ENCODE data around the gene SEMA4A. TPM values are rescaled to one million over a fixed set of nuclear protein-coding genes. Genes with fewer than 3 reads are reported as not detected.
"Not testable (repeated sequence)": the region's sequence is repeated elsewhere in the genome, so short reads cannot be mapped to it uniquely, and the experiment has no call there.

Gene SEMA4A
- total RNA-seq, 4 donors from 2014 or later: 3.1 to 8.2 (median 4.1) TPM; not detected in 1

DNA sequence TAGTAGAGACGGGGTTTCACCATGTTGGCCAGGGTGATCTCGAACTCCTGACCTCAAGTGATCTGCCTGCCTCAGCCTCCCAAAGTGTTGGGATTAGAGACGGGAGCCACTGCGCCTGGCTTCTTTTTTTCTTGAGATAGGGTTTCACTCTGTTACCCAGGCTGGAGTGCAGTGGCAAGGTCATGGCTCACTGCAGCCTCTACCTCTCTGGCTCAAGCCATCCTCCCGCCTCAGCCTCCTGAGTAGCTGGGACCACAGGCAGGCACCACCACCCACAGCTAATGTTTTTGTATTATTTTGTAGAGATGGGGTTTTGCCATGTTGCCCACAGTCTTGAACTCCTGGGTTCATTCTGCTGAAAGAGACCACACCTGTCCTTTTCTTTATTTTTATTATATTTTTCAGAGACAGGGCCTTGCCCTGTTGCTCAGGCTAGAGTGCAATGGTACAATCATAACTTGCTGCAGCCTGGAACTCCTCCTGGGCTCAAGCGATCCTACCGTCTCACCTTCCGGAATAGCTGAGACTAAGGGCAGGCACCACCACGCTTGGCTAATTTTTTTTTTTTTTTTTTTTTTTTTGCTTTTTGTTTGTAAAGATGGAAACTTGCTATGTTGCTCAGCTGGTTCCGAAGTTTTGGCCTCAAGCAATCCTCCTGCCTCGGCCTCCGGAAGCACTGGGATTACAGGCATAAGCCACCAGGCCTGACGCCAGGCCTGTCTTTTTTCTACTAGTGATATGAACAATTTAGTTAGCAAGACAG is 35.8 kb upstream of the SEMA4A start:
- peaks cover 16 to 34% of the 10 kb centered on the region in 2 donors for H3K4me1 ChIP-seq
- TF ChIP-seq, protein P1, sequence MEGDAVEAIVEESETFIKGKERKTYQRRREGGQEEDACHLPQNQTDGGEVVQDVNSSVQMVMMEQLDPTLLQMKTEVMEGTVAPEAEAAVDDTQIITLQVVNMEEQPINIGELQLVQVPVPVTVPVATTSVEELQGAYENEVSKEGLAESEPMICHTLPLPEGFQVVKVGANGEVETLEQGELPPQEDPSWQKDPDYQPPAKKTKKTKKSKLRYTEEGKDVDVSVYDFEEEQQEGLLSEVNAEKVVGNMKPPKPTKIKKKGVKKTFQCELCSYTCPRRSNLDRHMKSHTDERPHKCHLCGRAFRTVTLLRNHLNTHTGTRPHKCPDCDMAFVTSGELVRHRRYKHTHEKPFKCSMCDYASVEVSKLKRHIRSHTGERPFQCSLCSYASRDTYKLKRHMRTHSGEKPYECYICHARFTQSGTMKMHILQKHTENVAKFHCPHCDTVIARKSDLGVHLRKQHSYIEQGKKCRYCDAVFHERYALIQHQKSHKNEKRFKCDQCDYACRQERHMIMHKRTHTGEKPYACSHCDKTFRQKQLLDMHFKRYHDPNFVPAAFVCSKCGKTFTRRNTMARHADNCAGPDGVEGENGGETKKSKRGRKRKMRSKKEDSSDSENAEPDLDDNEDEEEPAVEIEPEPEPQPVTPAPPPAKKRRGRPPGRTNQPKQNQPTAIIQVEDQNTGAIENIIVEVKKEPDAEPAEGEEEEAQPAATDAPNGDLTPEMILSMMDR (IDR thresholded peaks at IDR 0.05): no peak
- TF ChIP-seq POLR2A (IDR thresholded peaks at IDR 0.05): no peak
- H3K9me3 ChIP-seq: no peaks in the 10 kb centered on the region
- H3K4me3 ChIP-seq: peak overlapping the region; percentile 82 to 96
- H3K27ac ChIP-seq: peak overlapping the region; percentile 97 to 99
- intact Hi-C loops (cut with DNase I; ENCODE audit: low total_unique reads): no loop called here
- H3K36me3 ChIP-seq: no peaks in the 10 kb centered on the region
- no peak for DNase-seq
- no peaks in the 10 kb centered on the region for H3K27me3 ChIP-seq

DNA sequence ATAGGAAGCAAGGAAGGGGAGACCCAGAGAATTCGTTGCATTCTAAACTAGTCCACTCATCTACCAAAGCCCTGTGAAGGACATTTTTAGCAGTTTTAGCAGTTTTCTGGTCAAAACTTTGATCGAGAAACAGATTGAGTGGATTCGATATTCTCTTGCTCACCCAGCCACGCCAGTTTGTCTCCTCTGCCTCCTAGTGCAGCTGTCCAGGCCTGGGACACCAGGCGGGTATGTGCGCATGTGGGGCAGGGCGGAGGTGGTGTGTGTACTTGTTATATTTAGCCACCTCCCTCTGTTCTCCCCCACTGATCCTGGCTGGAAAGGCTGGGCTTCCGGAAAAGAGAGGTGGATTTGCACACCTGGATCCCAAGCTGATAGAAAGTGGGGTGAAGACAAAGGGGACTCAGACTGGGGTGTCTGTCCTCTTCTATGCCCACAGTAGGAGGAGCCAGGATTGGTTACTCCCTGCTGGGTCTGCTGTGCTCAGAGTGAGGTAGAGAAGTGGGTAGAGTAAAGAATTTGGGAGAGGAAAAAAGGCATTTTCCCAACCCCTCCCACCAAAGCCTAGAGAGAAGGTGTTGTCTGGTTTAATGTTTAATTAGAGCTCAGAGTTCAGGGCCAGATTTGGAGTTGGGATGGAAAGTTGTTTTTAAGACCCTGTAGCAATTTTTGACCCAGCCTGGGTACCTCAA is 35.1 kb upstream of the SEMA4A start:
- H3K4me1 ChIP-seq: peaks cover 19 to 31% of the 10 kb centered on the region in 2 donors
- intact Hi-C loops (cut with DNase I; ENCODE audit: low total_unique reads): no loop called here
- no peaks in the 10 kb centered on the region for H3K9me3 ChIP-seq
- H3K4me3 ChIP-seq: peak overlapping the region; percentile 82 to 96
- H3K27ac ChIP-seq: peak overlapping the region; percentile 97 to 99
- TF ChIP-seq POLR2A (IDR thresholded peaks at IDR 0.05): peak in 1 of 2 donors; percentile 37
- TF ChIP-seq, protein P1 (IDR thresholded peaks at IDR 0.05): no peak
- H3K27me3 ChIP-seq: no peaks in the 10 kb centered on the region
- DNase-seq: peak in 1 of 2 donors; percentile 47
- H3K36me3 ChIP-seq: no peaks in the 10 kb centered on the region

DNA sequence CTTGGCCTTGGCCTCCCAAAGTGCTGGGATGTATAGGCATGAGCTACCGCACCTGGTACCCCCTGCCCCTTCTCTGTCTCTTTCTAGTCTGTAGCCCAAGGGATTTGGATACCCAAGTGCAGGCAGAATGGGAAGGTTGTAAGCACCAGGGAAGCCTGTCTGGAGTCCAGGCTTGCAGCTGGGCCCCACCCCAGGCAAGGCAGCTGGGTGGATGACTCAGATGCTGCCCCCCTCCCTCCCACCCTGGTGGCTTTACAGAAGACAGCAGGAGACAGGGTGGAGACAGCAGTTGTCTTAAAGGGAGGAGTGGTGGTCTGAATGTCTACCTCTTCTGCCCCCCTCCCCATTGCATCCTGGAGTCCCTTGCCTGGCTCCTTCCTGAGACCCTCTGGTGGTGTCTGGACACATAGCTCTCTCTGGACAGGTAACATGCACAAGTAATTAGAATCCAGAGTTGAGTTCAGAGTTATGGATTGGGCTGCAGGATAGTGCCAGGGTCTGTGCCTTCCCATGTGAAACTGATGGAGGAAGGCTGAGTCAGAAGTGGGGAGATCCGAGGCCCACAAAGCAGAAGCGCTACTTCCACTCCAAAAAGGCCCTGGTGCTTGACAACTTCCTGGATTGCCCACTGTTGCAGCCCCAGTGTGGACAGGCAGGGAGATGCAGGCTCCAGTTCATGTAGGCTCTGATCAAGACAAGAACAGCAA is 33.7 kb upstream of the SEMA4A start:
- intact Hi-C loops (cut with DNase I; ENCODE audit: low total_unique reads): no loop called here

DNA sequence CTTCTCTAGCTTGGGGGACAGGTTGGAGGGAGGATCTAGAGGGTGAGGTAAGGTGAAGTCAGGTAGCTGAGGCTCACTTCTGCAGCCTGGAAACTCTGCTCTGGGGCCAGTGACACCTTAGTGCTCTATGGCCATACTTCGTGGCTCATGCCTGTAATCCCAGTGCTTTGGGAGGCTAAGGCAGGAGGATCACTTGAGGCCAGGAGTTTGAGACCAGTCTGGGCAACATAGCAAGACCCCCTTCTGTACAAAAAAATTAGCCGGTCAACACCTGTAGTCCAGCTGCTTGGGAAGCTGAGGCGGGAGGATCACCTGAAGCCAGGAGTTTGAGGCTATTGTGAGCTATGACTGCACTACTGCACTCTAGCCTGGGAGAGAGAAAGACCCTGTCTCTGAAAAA is 33.1 kb upstream of the SEMA4A start:
- no peaks in the 10 kb centered on the region for H3K9me3 ChIP-seq
- H3K4me3 ChIP-seq: peak overlapping the region; percentile 82 to 96
- no peaks in the 10 kb centered on the region for H3K36me3 ChIP-seq
- H3K27ac ChIP-seq: peak overlapping the region; percentile 97 to 99
- DNase-seq: no peak
- intact Hi-C loops (cut with DNase I; ENCODE audit: low total_unique reads): no loop called here
- no peaks in the 10 kb centered on the region for H3K27me3 ChIP-seq
- TF ChIP-seq, protein P1 (IDR thresholded peaks at IDR 0.05): no peak
- no peak for TF ChIP-seq POLR2A (IDR thresholded peaks at IDR 0.05)
- H3K4me1 ChIP-seq: peaks cover 28 to 40% of the 10 kb centered on the region in 2 donors

More for the DNA sequence above, 33.7 kb upstream of the SEMA4A start:
- no peaks in the 10 kb centered on the region for H3K9me3 ChIP-seq
- TF ChIP-seq, protein P1 (IDR thresholded peaks at IDR 0.05): no peak
- no peak for TF ChIP-seq POLR2A (IDR thresholded peaks at IDR 0.05)
- H3K27me3 ChIP-seq: no peaks in the 10 kb centered on the region
- DNase-seq: peak; percentile 63
- no peaks in the 10 kb centered on the region for H3K36me3 ChIP-seq
- H3K27ac ChIP-seq: peak overlapping the region; percentile 97 to 99
- peaks cover 22 to 36% of the 10 kb centered on the region in 2 donors for H3K4me1 ChIP-seq
- peak overlapping the region; percentile 82 to 96 for H3K4me3 ChIP-seq

DNA sequence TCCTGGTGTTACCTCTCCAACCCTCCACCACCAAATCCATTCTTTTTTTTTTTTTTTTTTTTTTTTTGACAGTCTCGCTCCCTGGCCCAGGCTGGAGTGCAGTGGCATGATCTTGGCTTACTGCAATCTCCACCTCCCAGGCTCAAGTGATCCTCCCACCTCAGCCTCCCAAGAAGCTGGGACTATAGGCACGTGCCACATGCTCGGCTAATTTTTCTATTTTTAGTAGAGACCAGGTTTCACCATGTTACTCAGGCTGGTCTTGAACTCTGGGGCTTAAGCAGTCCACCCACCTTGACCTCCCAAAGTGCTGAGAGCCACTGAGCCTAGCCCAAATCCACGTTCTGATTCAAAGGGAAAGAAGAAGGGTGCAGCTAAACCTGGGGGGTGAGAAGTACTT is 32.4 kb upstream of the SEMA4A start:
- peak overlapping the region; percentile 97 to 99 for H3K27ac ChIP-seq
- H3K27me3 ChIP-seq; H3K36me3 ChIP-seq; DNase-seq; intact Hi-C loops (cut with DNase I; ENCODE audit: low total_unique reads); H3K9me3 ChIP-seq: not testable (repeated sequence)
- H3K4me3 ChIP-seq: peak overlapping the region; percentile 3 to 39
- H3K4me1 ChIP-seq: peaks cover 35 to 40% of the 10 kb centered on the region in 2 donors

All from uterus (tissue), 4 donors.